Measurements from ENCODE around the gene ARHGEF28.

DNA sequence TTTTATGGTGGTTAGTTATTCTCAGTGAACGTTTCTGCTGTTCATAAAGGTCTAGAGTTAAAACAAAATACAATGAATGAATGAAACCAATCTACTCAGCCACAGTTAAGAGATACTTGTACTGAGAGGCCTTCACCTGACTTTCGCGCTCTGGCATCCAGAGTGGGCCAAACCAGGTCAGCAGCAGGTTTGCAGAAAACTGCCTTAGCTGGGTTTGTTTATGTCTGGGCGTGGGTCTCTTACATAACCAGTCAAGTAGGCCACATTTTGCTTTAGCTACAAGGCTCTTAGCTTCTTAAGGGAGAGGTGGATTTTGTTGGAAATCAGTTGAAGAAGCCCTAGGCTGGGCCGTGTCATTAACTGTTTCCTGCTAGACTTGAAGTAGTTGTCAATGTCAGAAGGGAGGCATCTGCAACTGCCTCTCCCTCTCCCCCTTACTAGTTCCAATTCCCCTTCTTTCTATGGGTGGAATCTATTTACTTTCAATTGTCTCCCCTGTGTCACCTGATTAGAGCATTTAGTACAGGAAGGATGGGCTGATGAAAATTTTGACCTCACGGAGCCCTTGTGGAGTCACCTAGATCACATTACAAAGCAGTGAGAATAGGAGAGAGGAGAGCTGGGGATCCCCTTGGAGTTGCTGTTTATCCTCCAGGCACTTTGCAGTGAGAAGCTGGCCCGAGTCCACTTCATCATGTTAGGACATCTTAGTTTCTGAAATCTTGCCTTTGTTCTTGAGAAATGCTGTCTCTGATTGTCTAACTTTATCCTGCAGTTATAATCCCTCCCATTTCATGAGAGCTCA is 200.5 kb downstream of the ARHGEF28 start:
- TF ChIP-seq, protein P1, sequence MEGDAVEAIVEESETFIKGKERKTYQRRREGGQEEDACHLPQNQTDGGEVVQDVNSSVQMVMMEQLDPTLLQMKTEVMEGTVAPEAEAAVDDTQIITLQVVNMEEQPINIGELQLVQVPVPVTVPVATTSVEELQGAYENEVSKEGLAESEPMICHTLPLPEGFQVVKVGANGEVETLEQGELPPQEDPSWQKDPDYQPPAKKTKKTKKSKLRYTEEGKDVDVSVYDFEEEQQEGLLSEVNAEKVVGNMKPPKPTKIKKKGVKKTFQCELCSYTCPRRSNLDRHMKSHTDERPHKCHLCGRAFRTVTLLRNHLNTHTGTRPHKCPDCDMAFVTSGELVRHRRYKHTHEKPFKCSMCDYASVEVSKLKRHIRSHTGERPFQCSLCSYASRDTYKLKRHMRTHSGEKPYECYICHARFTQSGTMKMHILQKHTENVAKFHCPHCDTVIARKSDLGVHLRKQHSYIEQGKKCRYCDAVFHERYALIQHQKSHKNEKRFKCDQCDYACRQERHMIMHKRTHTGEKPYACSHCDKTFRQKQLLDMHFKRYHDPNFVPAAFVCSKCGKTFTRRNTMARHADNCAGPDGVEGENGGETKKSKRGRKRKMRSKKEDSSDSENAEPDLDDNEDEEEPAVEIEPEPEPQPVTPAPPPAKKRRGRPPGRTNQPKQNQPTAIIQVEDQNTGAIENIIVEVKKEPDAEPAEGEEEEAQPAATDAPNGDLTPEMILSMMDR (IDR thresholded peaks at IDR 0.05), result no peak
- no peak for TF ChIP-seq POLR2A (IDR thresholded peaks at IDR 0.05)
